SIG-M5 (cell line): ENCODE measurements around the gene ACAD9.
"Not testable (repeated sequence)": the region's sequence is repeated elsewhere in the genome, so short reads cannot be mapped to it uniquely, and the experiment has no call there.

Experiments used
- DNase-seq: peaks from one replicate; lab custom pipeline; 2025; lab: John Stamatoyannopoulos, UW

ACAD9 gene

DNA sequence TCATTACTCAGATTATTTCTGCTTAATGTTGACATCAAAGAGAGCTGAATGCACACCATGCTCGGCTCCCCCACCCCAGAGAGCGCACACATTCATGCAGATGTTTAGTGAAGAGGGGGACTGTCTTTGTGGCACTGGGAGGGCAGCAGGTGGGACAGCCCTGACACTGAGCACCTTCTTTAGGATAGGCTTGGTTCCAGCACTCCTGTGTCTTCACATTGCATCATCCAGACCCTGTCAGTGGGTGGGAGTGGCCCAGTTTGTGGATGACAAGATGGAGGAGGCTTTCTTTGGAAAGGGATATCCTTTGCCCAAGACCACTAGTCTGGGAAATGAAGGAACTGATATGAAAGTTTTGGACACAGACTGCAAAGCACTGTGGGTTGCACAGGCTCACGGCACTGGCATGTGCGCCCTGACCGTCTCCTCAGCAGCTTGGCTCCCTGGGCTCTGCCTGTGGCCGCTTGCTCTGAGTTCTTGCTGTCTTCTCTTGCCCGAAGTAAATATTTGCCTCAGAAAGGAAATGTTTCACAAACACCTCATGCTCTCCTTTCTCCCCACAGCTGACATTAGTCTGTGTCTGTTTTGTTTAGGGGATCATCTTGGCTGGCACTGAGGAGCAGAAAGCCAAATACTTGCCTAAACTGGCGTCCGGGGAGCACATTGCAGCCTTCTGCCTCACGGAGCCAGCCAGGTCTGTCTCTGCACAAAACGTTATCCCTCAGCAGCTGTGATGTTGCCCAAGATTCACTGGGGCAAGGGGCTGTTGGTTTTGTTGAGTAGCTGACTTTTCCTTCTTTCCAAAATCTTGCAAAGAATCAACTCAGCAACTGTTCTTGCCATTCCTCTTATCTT is 16.6 kb downstream of the ACAD9 start:
- no peak for DNase-seq

DNA sequence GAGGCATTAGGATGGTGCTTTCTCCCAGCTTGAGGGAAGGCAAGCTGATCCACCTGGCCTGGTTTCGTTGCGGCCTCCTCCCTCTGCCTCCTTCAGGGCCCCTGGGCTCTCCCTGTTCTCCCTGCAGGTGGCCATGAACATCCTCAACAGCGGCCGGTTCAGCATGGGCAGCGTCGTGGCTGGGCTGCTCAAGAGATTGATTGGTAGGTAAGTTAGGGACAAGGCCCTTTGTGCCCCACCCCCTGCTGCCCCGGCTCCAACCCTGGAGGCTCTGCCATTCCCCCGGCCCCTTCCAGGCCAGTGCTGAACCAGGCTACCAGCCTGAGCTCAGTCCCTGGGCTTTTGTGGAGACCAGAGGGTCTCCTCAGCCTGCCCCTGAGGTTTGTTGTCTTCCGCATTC is 23.0 kb downstream of the ACAD9 start:
- no peak for DNase-seq

DNA sequence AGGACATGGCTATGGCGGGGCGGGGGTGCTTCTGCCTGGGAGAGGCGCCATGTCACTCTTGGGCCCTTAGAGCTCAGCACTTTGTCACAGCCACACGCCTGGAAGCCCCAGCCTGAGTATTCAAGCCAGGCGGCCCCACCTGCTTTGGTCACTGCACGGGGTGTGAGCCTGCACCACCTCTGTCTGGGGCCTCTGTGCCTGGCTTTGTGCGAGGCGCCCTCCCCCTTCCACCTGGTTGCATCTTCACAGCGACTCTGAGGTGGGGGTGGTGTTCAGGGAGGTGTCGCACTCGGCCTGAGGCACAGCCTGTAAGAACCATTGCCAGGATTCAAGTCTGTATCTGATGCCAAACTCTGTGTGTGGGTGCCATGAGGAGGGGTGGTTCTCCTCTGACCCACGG is 24.1 kb downstream of the ACAD9 start:
- DNase-seq = no peak

DNA sequence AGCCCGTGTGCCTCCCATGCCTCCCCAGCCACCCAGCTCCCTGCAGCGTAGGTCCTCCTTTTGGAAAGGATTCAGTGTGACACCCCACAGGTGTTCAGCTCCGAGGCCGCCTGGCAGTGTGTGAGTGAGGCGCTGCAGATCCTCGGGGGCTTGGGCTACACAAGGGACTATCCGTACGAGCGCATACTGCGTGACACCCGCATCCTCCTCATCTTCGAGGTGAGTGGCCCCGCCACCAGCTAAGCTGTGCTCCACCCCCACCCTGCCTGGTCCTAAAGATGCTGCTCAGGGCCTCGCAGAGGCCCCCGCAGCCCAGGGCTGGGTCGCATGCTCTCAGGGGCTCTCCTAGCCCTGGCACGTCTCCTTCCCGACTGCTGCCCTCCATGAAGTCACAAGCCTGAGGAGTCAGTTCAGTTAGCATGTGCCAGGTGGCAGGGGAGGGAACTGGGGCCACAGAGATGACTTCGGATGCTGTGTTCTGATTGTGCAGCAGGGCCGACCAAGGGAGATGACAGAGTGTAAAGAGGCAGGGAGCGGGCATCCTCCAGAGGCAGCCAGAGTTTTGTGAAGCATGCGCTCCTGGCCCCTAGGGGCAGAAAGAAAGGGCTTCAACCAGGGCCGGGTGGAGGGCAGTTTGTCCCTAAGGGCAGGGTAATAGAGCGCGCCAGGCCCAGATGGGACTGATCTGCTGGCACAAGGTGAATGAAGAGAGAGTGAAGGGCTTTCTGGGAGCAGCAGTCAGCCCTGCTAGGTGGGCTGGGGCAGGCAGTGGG is 26.8 kb downstream of the ACAD9 start:
- no peak for DNase-seq

DNA sequence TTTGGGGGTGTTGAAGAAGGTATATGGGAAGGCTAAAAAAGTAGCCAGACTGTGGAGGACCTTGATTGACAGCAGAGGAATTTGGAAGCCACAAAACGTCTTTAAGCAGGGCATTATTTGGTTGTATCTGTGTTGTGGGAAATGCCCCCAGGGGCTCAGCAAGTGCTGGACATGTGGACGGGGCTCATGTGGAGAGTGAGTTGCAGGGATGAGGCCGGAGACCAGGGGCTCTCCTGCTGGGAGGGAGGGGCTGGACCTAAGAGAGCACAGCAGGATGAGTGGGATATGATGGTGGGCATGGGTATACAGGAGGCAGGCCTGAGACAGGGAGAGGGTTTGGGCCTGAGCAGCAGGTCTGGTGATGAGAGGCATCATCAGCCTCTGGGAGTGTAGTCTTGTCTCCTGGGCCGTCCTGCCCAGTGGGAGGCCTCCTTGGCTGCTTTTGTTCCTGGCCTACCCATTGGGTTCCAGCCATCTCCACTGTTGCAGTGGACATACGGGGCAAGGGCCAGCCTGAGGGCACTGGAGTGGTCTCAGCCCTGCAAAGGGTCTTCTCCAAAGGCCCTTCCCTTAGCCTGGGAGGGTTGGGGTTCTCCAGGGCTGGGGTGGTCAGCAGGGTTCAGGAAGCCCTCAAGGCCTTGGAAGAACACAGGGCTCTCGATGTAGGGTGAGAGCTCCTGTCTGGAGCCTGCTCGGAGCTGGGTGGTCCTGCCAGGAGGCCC is 27.5 kb downstream of the ACAD9 start:
- no peak for DNase-seq

DNA sequence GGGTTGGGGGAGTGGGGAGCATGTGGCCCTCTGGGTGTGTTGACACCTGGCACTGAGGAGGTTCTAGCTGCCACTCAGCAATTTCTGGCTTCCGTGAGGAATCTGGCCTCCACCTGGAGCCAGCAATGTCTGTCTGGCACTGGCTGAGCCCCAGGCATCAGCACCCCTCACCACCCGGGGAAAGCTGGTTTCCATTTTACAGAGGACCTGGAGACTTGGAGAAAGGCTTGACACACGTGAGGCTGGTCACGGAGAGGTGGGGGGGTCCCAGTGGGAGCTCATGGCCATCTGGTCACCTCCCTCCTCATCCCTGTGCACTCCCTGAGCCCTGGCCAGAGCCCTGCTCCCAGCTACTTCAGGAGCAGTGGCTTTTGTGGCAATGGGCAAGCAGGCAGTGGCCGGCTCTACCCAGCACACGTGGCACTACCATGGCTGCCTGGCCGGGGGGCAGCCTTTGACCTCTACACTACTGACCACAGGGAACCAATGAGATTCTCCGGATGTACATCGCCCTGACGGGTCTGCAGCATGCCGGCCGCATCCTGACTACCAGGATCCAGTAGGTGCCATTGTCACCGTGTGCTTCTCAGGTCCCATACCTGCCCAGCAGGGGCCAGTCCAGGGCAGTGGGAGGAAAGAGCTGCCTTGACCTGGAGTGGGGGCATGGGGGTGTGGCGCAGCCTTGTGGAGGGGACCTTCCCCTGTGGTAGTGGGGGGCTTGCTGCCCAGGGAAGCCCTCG is 28.5 kb downstream of the ACAD9 start:
- DNase-seq = no peak

DNA sequence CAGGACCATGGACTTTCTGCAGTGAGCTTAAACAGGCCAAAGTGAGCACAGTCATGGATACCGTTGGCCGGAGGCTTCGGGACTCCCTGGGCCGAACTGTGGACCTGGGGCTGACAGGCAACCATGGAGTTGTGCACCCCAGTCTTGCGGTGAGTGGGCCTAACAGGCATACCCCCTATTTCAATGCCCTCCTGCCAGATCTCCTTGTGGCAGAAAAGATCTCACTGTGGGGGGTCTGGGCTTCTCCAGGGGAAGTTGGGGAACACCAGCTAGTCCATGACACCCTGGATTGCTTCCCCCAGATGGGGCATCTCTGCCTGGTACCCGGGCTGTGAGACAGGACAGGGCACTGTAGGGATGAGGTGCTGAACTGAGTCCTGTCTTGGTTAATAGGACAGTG is 29.5 kb downstream of the ACAD9 start:
- DNase-seq = no peak

DNA sequence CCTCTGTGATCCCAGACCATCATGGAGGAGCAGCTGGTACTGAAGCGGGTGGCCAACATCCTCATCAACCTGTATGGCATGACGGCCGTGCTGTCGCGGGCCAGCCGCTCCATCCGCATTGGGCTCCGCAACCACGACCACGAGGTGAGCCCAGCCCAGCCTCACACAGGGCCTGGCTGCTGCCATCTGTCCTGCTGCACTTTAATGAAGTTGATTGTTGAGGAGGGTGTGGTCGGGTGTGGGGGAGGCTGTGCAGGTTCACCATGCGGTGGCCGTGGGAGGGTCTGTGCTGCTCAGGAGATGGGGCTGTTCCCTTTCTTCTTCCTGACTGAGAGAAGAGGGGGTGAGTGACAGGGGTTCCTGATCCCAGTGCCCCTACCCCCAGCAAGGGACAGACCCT is 30.6 kb downstream of the ACAD9 start:
- no peak for DNase-seq

DNA sequence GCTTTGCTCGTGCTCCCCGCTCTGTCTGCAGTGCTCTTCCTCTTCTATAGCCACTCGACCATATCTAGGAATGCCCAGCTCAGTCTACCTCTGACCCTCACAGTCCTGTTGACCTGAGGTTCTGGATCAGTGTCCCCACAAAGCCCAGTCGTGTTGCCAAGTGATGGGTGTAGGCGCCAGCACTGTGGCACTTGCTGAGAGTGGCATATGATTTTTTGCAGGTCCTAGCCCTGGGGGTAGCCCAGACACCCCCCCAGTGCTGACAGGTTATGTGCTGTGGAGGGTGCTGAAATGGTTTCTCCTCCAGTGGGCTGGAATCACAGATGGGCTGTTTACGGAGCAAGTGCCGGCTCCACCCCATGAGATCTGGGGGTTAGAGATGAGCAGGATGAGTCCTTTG is 32.5 kb downstream of the ACAD9 start:
- no peak for DNase-seq

DNA sequence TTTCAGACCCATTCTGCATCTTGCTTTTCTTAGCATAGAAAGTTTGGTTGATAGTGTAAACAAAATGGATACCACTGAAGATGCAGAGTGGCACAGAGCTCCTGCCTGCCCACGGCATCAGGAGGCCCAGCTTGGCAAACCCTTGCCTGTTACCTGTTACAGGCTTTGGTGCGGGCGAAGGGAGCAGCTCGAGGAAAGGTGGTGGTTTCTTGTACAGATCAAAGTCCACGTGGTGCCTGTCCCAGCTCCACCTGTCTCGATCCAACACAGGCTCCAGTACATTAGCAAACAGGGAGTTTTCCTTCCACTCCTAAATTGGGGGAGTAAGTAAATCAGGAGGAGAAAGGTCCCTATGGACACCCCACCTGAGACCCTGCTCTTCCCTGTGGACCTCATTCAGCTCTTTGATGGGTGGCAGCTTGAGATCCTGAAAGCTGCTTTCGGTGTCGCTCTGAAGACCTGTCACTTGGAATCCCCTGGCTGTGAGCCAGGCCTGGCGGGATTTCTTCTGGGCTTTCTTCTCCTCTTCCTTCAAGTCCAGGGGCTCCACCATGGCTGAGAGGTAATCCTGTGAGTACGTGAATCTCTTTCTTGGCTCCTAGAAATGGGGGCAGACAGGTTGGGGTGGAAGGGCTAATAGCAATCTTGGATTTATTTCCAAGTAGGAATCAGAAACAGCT is 35.7 kb downstream of the ACAD9 start:
- DNase-seq = no peak

DNA sequence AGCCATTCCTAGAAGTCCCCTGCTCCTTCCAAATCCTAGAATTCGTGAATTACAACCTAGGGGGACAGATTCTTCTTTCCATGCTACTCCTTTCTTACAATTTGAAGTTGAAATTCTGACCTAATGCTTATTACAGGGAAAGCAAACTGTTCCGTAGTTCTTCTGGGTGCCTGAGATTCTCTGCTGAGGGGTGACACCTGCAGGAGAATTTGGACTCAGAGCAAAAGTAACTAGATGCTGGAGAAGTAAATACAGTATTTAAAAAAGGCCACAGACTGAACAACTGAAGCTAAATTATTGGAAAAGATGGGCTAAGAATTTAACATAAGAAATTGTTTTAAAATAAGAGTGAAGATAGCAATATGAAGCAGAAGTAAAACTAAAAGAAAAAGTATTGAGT is 37.9 kb downstream of the ACAD9 start:
- DNase-seq = no peak

DNA sequence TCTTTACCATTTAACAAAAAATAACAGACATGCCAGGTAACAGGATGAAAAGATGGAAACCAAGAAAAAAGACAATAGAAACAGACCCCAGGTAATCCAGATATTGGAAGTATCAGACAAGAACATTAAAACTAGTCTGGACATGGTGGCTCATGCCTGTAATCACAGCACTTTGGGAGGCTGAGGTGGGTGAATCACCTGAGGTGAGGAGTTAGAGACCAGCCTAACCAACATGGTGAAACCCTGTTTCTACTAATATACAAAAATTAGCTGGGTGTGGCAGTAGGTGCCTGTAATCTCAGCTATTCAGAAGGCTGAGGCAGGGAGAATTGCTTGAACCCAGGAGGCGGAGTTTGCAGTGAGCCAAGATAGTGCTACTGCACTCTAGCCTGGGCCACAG is 40.6 kb downstream of the ACAD9 start:
- DNase-seq = no peak

DNA sequence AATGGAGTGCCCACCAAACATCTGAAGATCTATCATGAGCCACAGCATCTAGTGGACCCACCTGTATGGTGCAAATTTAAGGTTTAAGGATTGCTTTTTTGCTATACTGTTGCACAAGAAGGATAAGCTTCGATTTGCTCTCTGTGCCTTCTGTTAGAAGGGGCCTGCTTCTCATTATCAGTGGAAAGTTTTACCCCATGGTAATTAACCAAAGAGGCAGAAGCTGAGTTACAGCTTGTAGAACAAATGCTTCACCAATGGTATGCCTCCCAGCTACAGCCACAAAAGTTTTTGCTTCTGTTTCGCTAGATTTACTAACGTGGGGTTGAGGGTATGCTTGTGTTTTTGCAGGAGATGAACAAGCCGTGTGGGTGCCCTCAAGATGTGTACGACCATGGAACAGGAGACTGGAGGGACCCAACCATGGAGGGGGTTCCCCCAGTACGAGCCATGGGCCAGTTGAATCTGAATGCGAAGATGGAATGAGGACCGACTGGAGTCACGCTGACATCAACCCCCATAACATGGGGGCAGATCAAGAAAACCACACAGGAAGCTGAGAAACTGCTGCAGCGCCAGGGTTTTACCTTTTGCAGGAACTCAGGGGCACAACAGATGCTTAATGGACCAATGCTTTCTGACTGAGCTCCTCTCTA is 43.5 kb downstream of the ACAD9 start:
- DNase-seq = no peak

DNA sequence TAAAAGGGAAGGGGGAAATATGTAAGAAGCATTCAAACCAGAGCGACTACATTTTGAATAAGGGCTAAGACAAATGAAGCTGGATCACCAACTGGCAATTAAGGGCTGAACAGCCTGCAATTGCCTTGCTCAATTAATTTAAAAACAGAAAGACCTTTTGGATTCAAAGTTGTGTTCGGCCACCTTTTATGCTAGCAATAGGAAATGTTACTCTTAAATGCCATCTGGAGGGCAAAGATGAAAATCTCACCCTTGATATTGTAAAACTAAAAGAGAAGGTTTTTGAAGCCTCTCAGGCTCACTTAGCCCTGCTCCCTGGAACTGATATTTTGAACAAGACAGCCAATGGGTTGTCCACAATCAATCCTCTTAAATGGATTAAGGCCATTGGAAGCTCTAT is 44.2 kb downstream of the ACAD9 start:
- DNase-seq = no peak

DNA sequence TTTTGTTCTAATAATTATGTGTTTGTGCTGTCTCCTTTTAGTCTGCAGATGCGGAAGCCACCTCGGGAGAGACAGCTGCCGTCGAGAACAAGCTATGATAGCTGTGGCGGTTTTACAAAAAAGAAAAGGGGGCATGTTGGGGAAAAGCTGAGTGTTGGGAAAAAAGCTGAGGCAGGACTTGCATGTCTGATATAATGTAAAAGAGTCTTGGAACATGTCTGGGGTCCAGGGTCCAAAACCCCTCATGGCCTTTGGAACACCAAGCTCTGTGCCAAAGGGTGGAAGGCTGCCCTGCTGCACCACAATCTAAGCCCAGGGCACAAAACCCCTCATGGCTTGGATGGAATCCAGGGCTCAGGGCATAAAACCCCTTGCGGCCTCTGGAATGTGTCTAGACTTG is 44.6 kb downstream of the ACAD9 start:
- DNase-seq = not testable (repeated sequence)

DNA sequence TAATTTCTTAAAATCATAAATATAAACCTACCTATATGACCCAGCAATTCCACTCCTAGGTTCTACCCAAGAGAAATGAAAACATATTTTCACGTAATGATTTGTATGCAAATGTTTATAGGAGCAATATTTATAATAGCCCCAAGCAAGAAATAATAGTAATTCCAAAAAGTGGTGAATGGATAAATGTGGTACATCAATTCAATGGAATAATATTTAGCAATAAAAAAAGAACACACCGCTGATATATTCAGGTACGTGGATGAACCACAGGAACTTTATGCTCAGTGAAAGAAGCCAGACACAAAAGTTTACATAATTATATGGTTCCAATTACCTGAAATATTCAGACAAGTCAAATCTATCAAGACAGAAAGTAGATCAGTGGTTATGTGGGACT is 49.9 kb downstream of the ACAD9 start:
- DNase-seq = no peak

DNA sequence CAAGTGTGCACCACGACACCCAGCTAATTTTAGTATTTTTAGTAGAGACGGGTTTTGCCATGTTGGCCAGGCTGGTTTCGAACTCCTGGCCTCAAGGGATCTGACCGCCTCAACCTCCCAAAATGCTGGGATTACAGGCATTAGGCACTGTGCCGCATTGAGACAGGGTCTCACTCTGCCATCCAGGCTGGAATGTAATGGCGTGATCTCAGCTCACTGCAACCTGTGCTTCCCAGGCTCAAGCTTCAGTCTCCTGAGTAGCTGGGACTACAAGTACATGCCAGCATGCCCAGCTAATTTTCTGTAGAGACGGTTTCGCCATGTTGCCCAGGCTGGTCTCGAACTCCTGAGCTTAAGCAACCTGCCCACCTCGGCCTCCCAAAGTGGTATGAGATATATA is 51.6 kb downstream of the ACAD9 start:
- no peak for DNase-seq

DNA sequence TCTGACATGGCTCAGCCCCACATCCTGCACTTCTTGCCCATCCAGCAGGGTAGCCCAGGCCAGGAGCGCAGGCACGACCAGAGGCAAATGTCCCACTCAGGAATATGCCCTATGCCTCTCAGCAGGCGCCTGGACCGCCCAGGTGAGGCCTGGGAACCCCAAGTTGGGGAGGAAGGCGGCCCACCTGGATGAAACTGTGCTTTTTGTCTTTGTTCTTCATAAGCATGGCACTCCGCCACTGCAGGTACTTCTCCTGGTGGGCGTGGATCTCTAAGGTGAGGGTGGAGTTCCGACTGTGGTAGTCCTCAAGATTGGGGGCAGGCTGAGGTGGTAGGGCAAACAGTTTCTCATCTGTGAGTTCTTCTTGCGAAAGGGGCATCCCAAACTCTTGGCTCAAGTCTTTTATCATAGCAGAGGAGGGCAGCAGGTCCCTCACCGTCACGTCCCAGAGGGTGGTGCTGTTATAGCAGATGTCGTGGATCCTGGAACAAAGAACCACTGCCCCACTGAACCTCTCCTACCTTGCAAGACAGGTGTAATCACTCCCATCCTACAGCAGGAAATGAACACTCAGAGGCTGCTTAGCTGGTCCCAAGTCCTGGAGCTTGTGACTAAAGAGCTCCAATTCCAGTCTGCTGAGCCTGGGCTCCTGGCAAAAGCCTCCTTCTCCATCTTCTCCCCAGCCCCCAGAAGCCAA is 53.2 kb downstream of the ACAD9 start:
- no peak for DNase-seq

DNA sequence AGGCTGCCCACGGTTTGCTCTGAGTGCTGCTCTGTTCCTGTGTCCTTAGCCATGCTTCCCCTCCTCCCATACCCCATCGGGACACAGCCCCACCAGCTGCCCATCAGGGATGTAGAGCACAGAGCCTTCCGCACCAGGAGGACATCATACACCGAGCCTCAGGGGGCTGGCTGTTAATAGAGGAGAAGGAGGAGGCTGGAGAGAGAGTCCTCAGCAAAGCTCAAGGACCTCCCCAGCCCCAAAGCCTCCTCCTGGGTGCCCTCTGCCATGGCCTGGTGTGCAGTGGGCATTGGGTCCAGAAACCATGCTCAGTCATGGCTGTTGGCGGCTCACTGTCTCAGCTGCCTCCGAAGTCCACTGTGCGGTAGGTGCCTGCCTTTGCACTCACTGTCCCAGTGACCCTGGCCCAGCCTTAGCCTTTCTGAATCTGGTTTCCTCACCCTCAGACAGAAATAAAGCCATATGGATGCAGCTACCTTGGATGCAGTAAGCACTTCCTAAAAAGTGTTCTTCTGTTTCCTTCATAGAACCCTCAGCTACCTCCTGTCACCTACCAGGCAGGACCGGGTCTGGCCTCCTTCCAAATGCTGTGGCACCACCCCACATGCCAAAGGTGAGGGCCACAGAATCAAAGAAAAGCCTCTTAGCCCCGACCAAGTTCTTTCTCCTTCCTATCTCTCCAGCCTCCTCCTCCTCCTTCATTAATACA is 53.9 kb downstream of the ACAD9 start:
- no peak for DNase-seq

DNA sequence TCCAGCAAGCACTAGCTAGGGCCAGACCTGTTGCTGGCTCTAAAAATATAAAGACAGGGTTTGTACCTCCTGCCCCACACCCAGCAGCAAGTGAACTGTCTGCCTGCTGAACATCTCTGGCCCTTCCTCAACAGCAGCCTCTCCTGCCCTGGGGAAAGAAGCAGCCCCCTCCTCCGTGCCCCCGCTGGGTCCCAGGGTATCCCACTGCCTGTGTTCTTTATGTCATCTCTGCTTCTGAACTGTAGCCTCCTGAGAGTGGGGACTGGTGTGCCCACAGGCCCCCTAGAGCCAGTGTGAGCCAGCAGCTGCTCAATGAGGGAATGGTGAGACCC is 54.5 kb downstream of the ACAD9 start:
- DNase-seq = no peak
